H9 (cell line): ENCODE measurements around the gene SNX1. TPM values are rescaled to one million over a fixed set of nuclear protein-coding genes. Genes with fewer than 3 reads are reported as not detected.

Source experiments
- DNase-seq: peaks from one replicate; pipeline ENCODE4 v3.0.0-alpha.2; 2017
- H2AFZ ChIP-seq: one replicate; pipeline ENCODE4 v1.6.1; 2013; ENCODE audit warnings: mild to moderate bottlenecking, low read length, control low read depth, moderate library complexity
- H2AK5ac ChIP-seq: 2 replicates; pipeline ENCODE4 v1.6.1; 2013; ENCODE audit warnings: low read length, control low read depth, mixed read lengths; ENCODE audit not compliant: insufficient read length
- H2BK120ac ChIP-seq: one replicate; pipeline ENCODE4 v1.6.1; 2013; ENCODE audit warnings: low read depth, mild to moderate bottlenecking, low read length, control low read depth, inconsistent platforms; ENCODE audit not compliant: poor library complexity, severe bottlenecking
- H2BK12ac ChIP-seq: 2 replicates; pipeline ENCODE4 v1.6.1; 2013; ENCODE audit warnings: low read length, control low read depth, mixed read lengths, low read depth; ENCODE audit not compliant: insufficient read length
- H2BK15ac ChIP-seq: 2 replicates; pipeline ENCODE4 v1.6.1; 2013; ENCODE audit warnings: low read depth, low read length, control low read depth
- H2BK20ac ChIP-seq: one replicate; pipeline ENCODE4 v1.6.1; 2013; ENCODE audit warnings: low read depth, mild to moderate bottlenecking, low read length, control low read depth, inconsistent platforms; ENCODE audit not compliant: poor library complexity, severe bottlenecking
- H2BK5ac ChIP-seq: 2 replicates; pipeline ENCODE4 v1.6.1; 2013; ENCODE audit warnings: low read length, control low read depth, mixed read lengths; ENCODE audit not compliant: insufficient read length
- H3K14ac ChIP-seq: 2 replicates; pipeline ENCODE4 v1.6.1; 2013; ENCODE audit warnings: low read length, control low read depth; ENCODE audit not compliant: insufficient read depth
- H3K18ac ChIP-seq: 2 replicates; pipeline ENCODE4 v1.6.1; 2013; ENCODE audit warnings: low read depth, mild to moderate bottlenecking, mixed read lengths, low read length, control low read depth; ENCODE audit not compliant: insufficient read length
- H3K23ac ChIP-seq: 2 replicates; pipeline ENCODE4 v1.6.1; 2013; ENCODE audit warnings: low read length, control low read depth, mixed read lengths, low read depth; ENCODE audit not compliant: insufficient read length
- H3K23me2 ChIP-seq: 2 replicates; pipeline ENCODE4 v1.6.1; 2013; ENCODE audit warnings: low read depth, mild to moderate bottlenecking, mixed read lengths, low read length, control low read depth; ENCODE audit not compliant: insufficient read length, poor library complexity, severe bottlenecking
- H3K27ac ChIP-seq: 2 replicates; pipeline ENCODE4 v1.5.1; 2013; ENCODE audit warnings: low read length, control low read depth, mixed read lengths, low read depth; ENCODE audit not compliant: insufficient read length
- H3K27me3 ChIP-seq: 2 replicates; pipeline ENCODE4 v1.6.1; 2013; ENCODE audit warnings: low read length, control low read depth, inconsistent platforms; ENCODE audit not compliant: insufficient read depth
- H3K4ac ChIP-seq: 2 replicates; pipeline ENCODE4 v1.6.1; 2013; ENCODE audit warnings: low read depth, mild to moderate bottlenecking, control low read depth, inconsistent platforms, low read length, moderate library complexity
- H3K4me1 ChIP-seq: 2 replicates; pipeline ENCODE4 v1.6.1; 2013; ENCODE audit warnings: low read length, control low read depth, inconsistent platforms; ENCODE audit not compliant: insufficient read depth
- H3K4me2 ChIP-seq: 2 replicates; pipeline ENCODE4 v1.6.1; 2013; ENCODE audit warnings: low read length, control low read depth, mixed read lengths; ENCODE audit not compliant: insufficient read length, insufficient read depth
- H3K56ac ChIP-seq: 2 replicates; pipeline ENCODE4 v1.6.1; 2013; ENCODE audit warnings: low read depth, mild to moderate bottlenecking, mixed read lengths, low read length, control low read depth; ENCODE audit not compliant: insufficient read length
- H3K79me1 ChIP-seq: 2 replicates; pipeline ENCODE4 v1.6.1; 2013; ENCODE audit warnings: low read depth, mild to moderate bottlenecking, moderate library complexity, low read length, control low read depth, inconsistent platforms; ENCODE audit not compliant: insufficient read depth, poor library complexity, severe bottlenecking
- H3K79me2 ChIP-seq: 2 replicates; pipeline ENCODE4 v1.6.1; 2013; ENCODE audit warnings: low read length, control low read depth, inconsistent platforms; ENCODE audit not compliant: insufficient read depth
- H3K9ac ChIP-seq: 2 replicates; pipeline ENCODE4 v1.6.1; 2013; ENCODE audit warnings: low read length, control low read depth, mixed read lengths; ENCODE audit not compliant: insufficient read length; ENCODE audit errors: extremely low read depth
- H3K9me3 ChIP-seq: one replicate; pipeline ENCODE4 v1.6.1; 2013; ENCODE audit warnings: low read depth, low read length, inconsistent platforms; ENCODE audit not compliant: control insufficient read depth
- H3T11ph ChIP-seq: one replicate; pipeline ENCODE4 v1.6.1; 2013; ENCODE audit warnings: mild to moderate bottlenecking, low read length, control low read depth, inconsistent platforms
- H4K20me1 ChIP-seq: one replicate; pipeline ENCODE4 v1.6.1; 2013; ENCODE audit not compliant: control insufficient read depth, insufficient read length, insufficient read depth
- H4K5ac ChIP-seq: 2 replicates; pipeline ENCODE4 v1.6.1; 2013; ENCODE audit warnings: low read depth, mild to moderate bottlenecking, mixed read lengths, low read length, control low read depth; ENCODE audit not compliant: insufficient read length
- H4K8ac ChIP-seq: replicated peaks from 2 replicates; pipeline ENCODE4 v1.6.1; 2013; ENCODE audit warnings: low read length, control low read depth, mixed read lengths, low read depth; ENCODE audit not compliant: insufficient read length
- H4K91ac ChIP-seq: 2 replicates; pipeline ENCODE4 v1.6.1; 2013; ENCODE audit warnings: low read depth, mild to moderate bottlenecking, moderate library complexity, mixed read lengths, low read length, control low read depth; ENCODE audit not compliant: insufficient read length
- H3K27ac Mint-ChIP-seq, 3 experiments: 2 replicates in 2 of 3; 3 replicates in 1 of 3; pipeline ENCODE4 v1.8.0; 2020 to 2021; ENCODE audit warnings: mixed read lengths in 3 of 3, mild to moderate bottlenecking in 1 of 3, moderate library complexity in 1 of 3
- H3K27me3 Mint-ChIP-seq: 2 replicates; pipeline ENCODE4 v1.8.0; 2021; ENCODE audit warnings: low read depth, mild to moderate bottlenecking, moderate library complexity, mixed read lengths
- H3K36me3 Mint-ChIP-seq, 3 experiments: 2 replicates in 2 of 3; 3 replicates in 1 of 3; pipeline ENCODE4 v1.8.0; 2020 to 2021; ENCODE audit warnings: low read depth in 3 of 3, mixed read lengths in 3 of 3; ENCODE audit not compliant: insufficient read depth in 1 of 3
- H3K4me1 Mint-ChIP-seq, 2 experiments: 2 replicates each; pipeline ENCODE4 v1.8.0; 2020; ENCODE audit warnings: mixed read lengths in 2 of 2
- H3K4me3 Mint-ChIP-seq, 2 experiments: 2 replicates in 1 of 2; 3 replicates in 1 of 2; pipeline ENCODE4 v1.8.0; 2020 to 2021; ENCODE audit warnings: mild to moderate bottlenecking in 2 of 2, mixed read lengths in 2 of 2, moderate library complexity in 1 of 2
- H3K9me3 Mint-ChIP-seq, 2 experiments: 2 replicates in 1 of 2; 3 replicates in 1 of 2; pipeline ENCODE4 v1.8.0; 2020; ENCODE audit warnings: mild to moderate bottlenecking in 2 of 2, mixed read lengths in 2 of 2, moderate library complexity in 1 of 2
- CTCF ChIP-seq: fragments of 200-600 bp; sonication (generic); conservative IDR thresholded peaks from 3 replicates; pipeline ENCODE4 v1.8.0; 2021; ENCODE audit warnings: antibody characterized with exemption, mild to moderate bottlenecking
- WGBS: extraction: QIAGEN DNeasy Blood & Tissue Kit; methylation state at CpG from one replicate; pipeline ENCODE4 v1.1.7; 2013; ENCODE audit warnings: missing lambda C conversion rate, low lambda C conversion rate, mixed read lengths; ENCODE audit not compliant: insufficient read length; ENCODE audit errors: extremely low coverage; 5-methylcytosine and 5-hydroxymethylcytosine counted together
- total RNA-seq: library from RNA; stranded (reverse); gene quantifications from 2 replicates; pipeline ENCODE4 v1.2.1, GENCODE V29; 2021

The SNX1 gene
- total RNA-seq, 1 experiment from 2014 or later, result 58.8 TPM

- no peaks in the 10 kb centered on the region for H3K9me3 ChIP-seq
- no peaks in the 10 kb centered on the region for H3K79me1 ChIP-seq
- H3K4ac ChIP-seq, result no peak overlapping the region
- no peaks in the 10 kb centered on the region for H3K79me2 ChIP-seq
- H3K23ac ChIP-seq, result no peak overlapping the region
- no peak overlapping the region for H3T11ph ChIP-seq
- Mint-ChIP-seq H3K27ac (no peak overlapping the region), H3K36me3 (peaks cover 6 to 15% (median 9%) of the 10 kb centered on the region in 3 experiments; a peak in 6 of 7 replicates), H3K27me3 (no peaks in the 10 kb centered on the region), H3K4me3 (peak overlapping the region in 1 of 2 experiments; percentile 59; a peak in 1 of 5 replicates), H3K4me1 (peaks cover 3 to 4% of the 10 kb centered on the region in 2 experiments; a peak in 3 of 4 replicates), H3K9me3 (no peaks in the 10 kb centered on the region)
- no peak overlapping the region for H3K27ac ChIP-seq
- no peaks in the 10 kb centered on the region for H3K4me1 ChIP-seq
- H2AK5ac ChIP-seq, result no peak overlapping the region
- DNase-seq, result peak; percentile 83
- no peak overlapping the region for H2BK120ac ChIP-seq
- no peak overlapping the region for H3K18ac ChIP-seq
- no peaks in the 10 kb centered on the region for H3K27me3 ChIP-seq
- H2BK5ac ChIP-seq, result no peak overlapping the region
- no peak overlapping the region for H3K9ac ChIP-seq
- H2BK15ac ChIP-seq, result no peak overlapping the region
- no peak overlapping the region for H3K14ac ChIP-seq
- no peak overlapping the region for H3K4me2 ChIP-seq
- peak; percentile 90 for TF ChIP-seq CTCF
- no peak overlapping the region for H2BK12ac ChIP-seq
- H4K5ac ChIP-seq, result no peak overlapping the region
- no peak overlapping the region for H3K56ac ChIP-seq
- H4K8ac ChIP-seq, result no peak overlapping the region
- no peaks in the 10 kb centered on the region for H3K23me2 ChIP-seq
- H2AFZ ChIP-seq, result no peak overlapping the region
- no peak overlapping the region for H4K91ac ChIP-seq
- no peaks in the 10 kb centered on the region for H4K20me1 ChIP-seq
- H2BK20ac ChIP-seq, result no peak overlapping the region
- no CpG with 5 or more reads among the region's 11 CpGs for WGBS
Observed at GRCh38 chr15:64067564-64068030, 28.2 kb upstream of the SNX1 start.
